IMR-90 (cell line): Measurements from ENCODE around the gene NANOS3.

Source experiments
- BHLHE40 ChIP-seq: fragments of 150-350 bp; IDR thresholded peaks from 2 replicates; pipeline ENCODE4 v1.6.1; 2016; ENCODE audit warnings: mild to moderate bottlenecking, low read depth, low read length
- CEBPB ChIP-seq: IDR thresholded peaks from 2 replicates; pipeline ENCODE4 v1.6.1; 2012; ENCODE audit warnings: low read depth, low read length, improper control_type of control experiment
- CHD1 ChIP-seq: IDR thresholded peaks from 2 replicates; pipeline ENCODE4 v1.6.1; 2012; ENCODE audit warnings: low read depth, low read length, improper control_type of control experiment
- CTCF ChIP-seq: conservative IDR thresholded peaks from 2 replicates; pipeline ENCODE4 v1.5.1; 2012; ENCODE audit warnings: mild to moderate bottlenecking, low read depth, low read length, improper control_type of control experiment
- FOS ChIP-seq: fragments of 150-350 bp; IDR thresholded peaks from 2 replicates; pipeline ENCODE4 v1.6.1; 2016; ENCODE audit warnings: low read depth, low read length
- MAZ ChIP-seq: IDR thresholded peaks from 2 replicates; pipeline ENCODE4 v1.6.1; 2012; ENCODE audit warnings: low read depth, mild to moderate bottlenecking, low read length, improper control_type of control experiment, moderate library complexity, borderline replicate concordance
- NFE2L2 ChIP-seq: fragments of 150-350 bp; IDR thresholded peaks from 2 replicates; pipeline ENCODE4 v1.6.1; 2016; ENCODE audit warnings: low read depth, mild to moderate bottlenecking, low read length
- POLR2A ChIP-seq: IDR thresholded peaks from 2 replicates; pipeline ENCODE4 v1.6.1; 2012; ENCODE audit warnings: mild to moderate bottlenecking, low read depth, low read length
- RAD21 ChIP-seq: IDR thresholded peaks from 2 replicates; pipeline ENCODE4 v1.6.1; 2012; ENCODE audit warnings: low read length, improper control_type of control experiment
- RFX5 ChIP-seq: IDR thresholded peaks from 2 replicates; pipeline ENCODE4 v1.8.0; 2012; ENCODE audit warnings: low read depth, mild to moderate bottlenecking, low read length, moderate library complexity
- USF2 ChIP-seq: fragments of 150-350 bp; IDR thresholded peaks from 2 replicates; pipeline ENCODE4 v1.6.1; 2017; ENCODE audit warnings: mild to moderate bottlenecking, antibody characterized with exemption, low read length, low read depth

GRCh38 chr19:13861392-13861713, 15.6 kb upstream of the NANOS3 start:
- no peak for TF ChIP-seq CTCF
- TF ChIP-seq POLR2A, result no peak
- TF ChIP-seq USF2, result no peak
- TF ChIP-seq RAD21, result no peak
- TF ChIP-seq BHLHE40, result no peak
- no peak for TF ChIP-seq CEBPB
- TF ChIP-seq CHD1, result no peak
- no peak for TF ChIP-seq FOS
- no peak for TF ChIP-seq NFE2L2
- TF ChIP-seq MAZ, result no peak
- no peak for TF ChIP-seq RFX5
